Activated CD4-positive, alpha-beta T cell treated with anti-CD3 and anti-CD28 coated beads for 48 hours (primary cell): Measurements from ENCODE around the gene SAYSD1.

ENCODE experiments used
- DNase-seq: peaks from one replicate; pipeline ENCODE4 v3.0.0-alpha.2; 2020

The SAYSD1 gene

DNA sequence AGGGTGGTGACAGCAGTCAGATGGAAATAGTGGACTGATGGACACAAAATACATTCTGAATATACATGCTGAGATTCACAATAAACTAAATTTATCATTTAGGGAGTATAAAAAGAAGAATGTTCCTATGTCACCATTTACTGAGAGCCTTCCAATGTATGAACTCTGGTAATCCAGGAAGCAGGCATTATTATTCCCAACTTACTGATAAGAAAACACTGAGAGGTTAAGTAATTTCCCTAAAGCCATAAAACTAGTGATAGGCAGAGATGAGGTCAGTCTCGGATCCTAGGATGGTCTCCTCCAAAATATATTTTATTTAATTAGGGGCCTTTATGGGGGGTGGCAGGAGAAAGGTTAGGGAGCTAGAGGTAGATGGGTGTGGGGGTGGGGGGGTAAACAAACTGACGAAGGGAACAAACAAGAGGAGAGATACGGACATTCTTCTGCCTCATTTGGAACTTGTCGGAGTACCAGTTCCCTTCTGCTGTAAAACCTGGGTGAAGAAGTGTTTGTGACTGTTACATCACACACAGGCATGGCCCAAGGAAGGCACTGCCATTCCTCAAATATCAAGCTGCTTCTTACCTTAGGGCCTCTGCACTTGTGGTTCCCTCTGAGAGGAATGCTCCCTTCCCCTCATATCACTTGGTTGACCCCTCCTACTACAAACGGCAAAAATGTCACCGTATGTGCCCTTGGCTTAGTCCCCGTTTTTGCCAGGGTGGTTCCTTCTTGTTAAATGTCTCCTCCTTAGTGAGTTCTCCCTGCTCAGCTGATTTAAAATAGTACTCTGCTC lies 6.7 kb downstream of the SAYSD1 start:
- DNase-seq, result no peak

- DNase-seq, result no peak
These were observed 7.3 kb downstream of the SAYSD1 start for GRCh38 chr6:39107641-39108040.

GRCh38 chr6:39107034-39107433 lies 8.0 kb downstream of the SAYSD1 start:
- no peak for DNase-seq

DNA sequence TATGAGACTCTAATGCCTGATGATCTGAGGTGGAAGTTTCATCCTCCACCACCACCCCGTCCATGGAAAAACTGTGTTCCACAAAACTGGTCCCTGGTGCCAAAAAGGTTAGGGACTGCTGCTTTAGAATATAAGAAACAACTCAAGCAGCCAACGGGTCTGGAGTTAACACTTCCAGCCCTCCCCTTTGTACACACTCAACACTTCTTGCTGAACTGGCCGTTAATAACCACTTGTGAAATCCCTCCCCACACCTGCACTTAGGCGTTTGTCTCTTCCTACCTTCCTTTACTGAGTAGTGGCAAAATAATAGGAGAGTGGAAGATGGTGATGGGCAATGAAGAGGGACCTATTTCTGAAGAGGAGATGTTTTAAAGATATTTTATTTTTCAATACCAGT lies 10.5 kb downstream of the SAYSD1 start:
- no peak for DNase-seq

DNA sequence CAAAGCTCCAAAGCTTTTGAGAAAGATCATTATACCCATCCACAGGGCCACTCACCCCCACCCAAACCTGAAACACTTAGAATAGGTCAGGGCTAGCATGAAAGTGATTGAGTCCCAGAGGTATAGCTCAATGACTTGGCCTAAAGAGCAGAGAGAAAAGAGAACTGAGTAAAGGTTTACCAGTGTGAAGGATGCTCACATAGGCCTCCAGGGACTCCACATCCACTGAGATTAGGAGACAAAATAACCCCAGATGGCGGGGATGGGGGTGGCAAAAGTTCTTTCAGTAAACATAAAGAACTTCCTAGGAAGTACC lies 12.2 kb downstream of the SAYSD1 start:
- no peak for DNase-seq

GRCh38 chr6:39102071-39102820 lies 12.7 kb downstream of the SAYSD1 start:
- peak; percentile 29 for DNase-seq

DNA sequence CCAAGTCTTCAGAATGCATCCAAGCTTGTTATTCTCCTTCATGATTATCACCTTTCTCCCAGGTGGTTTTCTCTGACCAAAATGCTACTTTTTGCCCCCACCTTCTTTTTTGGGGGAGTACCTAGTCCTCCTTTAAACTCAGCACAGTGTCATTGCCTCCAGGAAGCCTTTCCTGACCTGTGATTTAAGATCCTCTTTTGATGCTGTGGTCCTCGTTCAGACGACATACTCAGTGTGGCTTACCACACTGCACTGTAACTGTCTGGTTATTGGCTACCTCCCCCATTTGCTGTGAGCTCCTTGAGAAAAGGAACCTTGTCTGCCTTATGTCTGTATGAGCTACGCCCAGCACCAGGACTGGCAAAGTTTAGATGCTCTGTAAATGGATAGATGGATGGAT lies 14.6 kb downstream of the SAYSD1 start:
- no peak for DNase-seq

GRCh38 chr6:39095578-39095977 lies 19.4 kb downstream of the SAYSD1 start:
- DNase-seq, result no peak

DNA sequence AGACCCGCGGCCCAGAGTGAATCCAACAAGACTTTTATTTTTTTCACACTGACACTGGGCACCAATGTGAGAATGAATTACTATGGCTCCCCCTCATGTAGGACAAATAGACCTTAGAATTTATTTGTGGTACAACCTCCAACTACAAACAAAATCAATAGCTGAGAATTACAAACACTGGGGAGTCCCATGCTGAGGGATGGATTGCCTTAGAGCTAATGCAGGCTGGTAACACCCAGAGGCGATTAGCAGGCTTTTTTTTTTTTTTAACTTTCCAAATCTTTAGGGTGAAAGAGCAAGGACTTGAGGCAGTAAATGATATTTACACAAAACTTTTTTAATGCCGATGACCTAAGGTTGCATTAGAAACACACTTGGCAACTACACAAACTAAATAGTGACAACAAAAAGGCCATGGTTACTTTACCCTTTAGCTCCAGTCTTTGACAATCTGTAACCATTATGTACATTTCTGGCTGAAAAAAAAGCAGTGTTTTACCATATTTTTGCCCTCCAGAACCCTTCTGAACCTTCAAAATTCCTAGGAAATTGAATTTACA lies 21.8 kb downstream of the SAYSD1 start:
- no peak for DNase-seq

DNA sequence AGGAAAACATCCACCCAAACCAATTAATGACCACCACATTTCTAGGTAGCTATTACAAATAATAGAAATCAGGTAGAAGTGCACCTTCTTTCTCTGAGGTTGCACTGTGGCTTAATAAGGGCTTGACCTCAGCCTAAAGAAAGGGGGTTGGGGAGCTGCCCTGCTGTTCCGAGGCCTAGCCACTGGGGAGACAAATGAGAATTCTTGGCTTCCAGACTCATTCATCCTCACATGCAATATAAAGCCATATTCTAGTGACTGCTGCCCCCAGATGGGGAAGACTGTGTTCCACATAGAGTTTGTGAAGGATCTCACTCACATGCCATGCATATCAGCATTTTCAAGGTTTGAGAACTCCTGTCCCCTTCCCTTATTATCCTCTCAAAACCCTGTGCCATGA lies 22.9 kb downstream of the SAYSD1 start:
- DNase-seq, result no peak

- no peak for DNase-seq
These were observed 23.8 kb downstream of the SAYSD1 start for GRCh38 chr6:39091220-39091619.

- DNase-seq, result no peak
These were observed 24.9 kb downstream of the SAYSD1 start for GRCh38 chr6:39090036-39090435.

DNA sequence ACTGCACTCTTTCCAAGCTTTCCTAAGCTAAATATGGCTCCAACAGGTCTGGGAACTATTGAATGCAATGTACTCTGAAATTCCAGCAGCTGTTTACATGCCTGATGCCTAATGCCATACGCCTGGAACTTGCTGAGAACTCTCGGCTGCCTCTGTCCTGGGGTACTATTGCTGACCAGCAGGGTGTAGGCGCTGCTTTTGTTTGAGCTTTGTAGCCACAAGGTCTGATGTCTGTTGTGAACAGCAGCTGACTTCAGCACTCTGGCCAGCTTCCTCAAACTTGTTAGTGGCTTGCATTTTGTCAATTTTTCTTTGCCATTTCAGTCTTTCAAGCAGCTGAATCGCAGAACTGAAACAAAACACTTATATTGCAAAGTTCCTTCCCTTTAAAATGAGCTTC lies 26.7 kb downstream of the SAYSD1 start:
- DNase-seq, result peak; percentile 27

DNA sequence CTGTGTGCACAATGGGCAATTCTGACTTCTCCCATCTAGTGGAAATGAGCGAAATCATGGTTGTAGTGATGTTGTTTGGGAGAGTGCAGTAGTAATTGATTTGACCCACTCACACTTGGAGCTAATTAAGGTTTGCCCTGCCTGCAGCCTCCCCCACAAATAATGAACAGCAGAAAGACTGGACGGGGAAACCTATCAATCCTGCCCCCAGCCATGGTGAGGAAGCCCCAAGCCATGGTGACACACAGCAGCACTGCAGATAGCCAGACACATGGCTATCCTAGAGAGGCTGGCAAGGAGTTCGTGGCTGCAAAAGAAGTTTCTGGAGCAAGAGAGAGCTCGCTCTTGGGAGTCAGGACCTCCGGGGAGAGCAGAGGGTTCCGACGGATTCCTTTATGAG lies 27.8 kb downstream of the SAYSD1 start:
- no peak for DNase-seq

- DNase-seq, result no peak
These were observed 28.3 kb downstream of the SAYSD1 start for GRCh38 chr6:39086711-39087110.

- DNase-seq, result peak; percentile 51
These were observed 28.7 kb downstream of the SAYSD1 start for GRCh38 chr6:39086294-39086693.

- DNase-seq, result no peak
These were observed 29.7 kb downstream of the SAYSD1 start for GRCh38 chr6:39085129-39085797.

- no peak for DNase-seq
These were observed 30.5 kb downstream of the SAYSD1 start for GRCh38 chr6:39084506-39084905.

- peak; percentile 31 for DNase-seq
These were observed 31.8 kb downstream of the SAYSD1 start for GRCh38 chr6:39083231-39083634.

- DNase-seq, result no peak
These were observed 32.7 kb downstream of the SAYSD1 start for GRCh38 chr6:39082310-39082709.

DNA sequence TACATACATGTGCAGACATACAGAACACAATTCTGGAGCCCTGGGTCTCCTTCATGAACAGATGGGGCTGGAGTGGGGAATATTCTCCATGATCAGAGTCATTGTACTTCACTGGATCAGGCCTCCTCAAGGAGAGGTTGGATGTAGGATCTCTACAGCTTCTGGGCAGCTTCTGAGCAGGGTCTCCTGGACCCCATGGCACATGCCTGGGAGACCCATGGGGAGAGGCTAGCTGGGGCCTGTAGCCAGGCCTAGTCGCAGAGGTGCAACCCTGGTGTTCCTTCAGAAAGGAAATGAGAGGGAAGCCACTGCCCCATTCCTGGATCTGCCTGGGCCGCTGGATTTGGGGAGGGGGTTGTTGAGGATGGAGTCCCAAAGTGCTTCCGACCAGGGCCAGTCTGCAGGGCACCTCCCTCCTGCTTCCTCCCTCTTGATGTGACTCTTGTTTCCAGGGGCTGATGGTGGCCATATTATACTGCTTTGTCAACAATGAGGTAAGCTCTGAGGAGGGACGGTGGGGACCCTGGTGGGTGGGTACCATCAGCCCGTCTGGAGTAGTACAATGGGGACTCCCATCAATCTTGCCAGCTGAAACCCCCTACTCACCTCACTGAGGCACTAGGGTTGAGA lies 34.6 kb downstream of the SAYSD1 start:
- DNase-seq, result no peak

GRCh38 chr6:39079197-39080125 lies 35.5 kb downstream of the SAYSD1 start:
- no peak for DNase-seq
